ENCODE results near the gene SLC26A2. TPM values are rescaled to one million over a fixed set of nuclear protein-coding genes. Genes with fewer than 3 reads are reported as not detected.
"Not testable (repeated sequence)": the region's sequence is repeated elsewhere in the genome, so short reads cannot be mapped to it uniquely, and the experiment has no call there.

Gene SLC26A2
- total RNA-seq, 1 donor from 2014 or later: 18.9 TPM

DNA sequence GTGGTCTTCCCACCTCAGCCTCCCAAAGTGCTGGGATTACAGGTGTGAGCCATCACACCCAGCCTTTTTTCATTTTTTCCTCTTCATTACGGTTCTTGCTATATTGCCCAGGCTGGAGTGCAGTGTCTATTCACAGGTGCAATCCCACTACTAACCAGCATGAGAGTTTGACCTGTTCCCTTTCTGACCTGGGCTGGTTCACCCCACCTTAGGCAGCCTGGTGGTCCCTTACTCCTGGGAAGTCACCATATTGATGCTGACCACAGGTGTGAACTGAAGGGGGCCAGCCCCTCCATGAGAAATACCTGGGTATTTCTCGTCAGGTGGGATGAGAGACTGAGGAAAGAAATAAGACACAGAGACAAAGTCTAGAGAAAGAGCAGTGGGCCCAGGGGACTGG lies 18.4 kb upstream of the SLC26A2 start:
- Histone ChIP-seq H3K27me3 (no peaks in the 10 kb centered on the region), H3K27ac (no peak overlapping the region), H3K9me3 (no peaks in the 10 kb centered on the region), H3K36me3 (no peaks in the 10 kb centered on the region), H3K4me3 (no peak overlapping the region), H3K4me1 (peaks cover 6% of the 10 kb centered on the region)
- ATAC-seq (no peak), DNase-seq (no peak)
- TF ChIP-seq, protein P1, sequence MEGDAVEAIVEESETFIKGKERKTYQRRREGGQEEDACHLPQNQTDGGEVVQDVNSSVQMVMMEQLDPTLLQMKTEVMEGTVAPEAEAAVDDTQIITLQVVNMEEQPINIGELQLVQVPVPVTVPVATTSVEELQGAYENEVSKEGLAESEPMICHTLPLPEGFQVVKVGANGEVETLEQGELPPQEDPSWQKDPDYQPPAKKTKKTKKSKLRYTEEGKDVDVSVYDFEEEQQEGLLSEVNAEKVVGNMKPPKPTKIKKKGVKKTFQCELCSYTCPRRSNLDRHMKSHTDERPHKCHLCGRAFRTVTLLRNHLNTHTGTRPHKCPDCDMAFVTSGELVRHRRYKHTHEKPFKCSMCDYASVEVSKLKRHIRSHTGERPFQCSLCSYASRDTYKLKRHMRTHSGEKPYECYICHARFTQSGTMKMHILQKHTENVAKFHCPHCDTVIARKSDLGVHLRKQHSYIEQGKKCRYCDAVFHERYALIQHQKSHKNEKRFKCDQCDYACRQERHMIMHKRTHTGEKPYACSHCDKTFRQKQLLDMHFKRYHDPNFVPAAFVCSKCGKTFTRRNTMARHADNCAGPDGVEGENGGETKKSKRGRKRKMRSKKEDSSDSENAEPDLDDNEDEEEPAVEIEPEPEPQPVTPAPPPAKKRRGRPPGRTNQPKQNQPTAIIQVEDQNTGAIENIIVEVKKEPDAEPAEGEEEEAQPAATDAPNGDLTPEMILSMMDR (IDR thresholded peaks at IDR 0.05): no peak
- intact Hi-C loops (cut with DNase I): no loop called here

DNA sequence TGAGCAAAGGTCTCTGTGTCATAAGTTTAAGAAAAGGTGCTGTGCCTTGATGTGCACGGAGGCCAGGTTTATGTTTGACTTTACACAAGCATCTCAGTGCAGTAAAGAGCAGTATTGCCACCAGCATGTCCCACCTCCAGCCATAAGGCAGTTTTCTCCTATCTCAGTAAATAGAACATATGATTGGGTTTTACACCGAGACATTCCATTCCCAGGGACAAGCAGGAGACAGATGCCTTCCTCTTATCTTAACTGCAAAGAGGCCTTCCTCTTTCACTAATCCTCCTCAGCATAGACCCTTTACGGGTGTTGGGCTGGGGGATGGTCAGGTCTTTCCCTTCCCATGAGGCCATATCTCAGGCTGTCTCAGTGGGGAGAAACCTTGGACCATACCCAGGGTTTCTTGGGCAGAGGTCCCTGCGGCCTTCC lies 17.8 kb upstream of the SLC26A2 start:
- H3K9me3 ChIP-seq; H3K27me3 ChIP-seq; DNase-seq; H3K36me3 ChIP-seq; ATAC-seq; H3K4me1 ChIP-seq; H3K4me3 ChIP-seq; intact Hi-C loops (cut with DNase I); H3K27ac ChIP-seq: not testable (repeated sequence)

DNA sequence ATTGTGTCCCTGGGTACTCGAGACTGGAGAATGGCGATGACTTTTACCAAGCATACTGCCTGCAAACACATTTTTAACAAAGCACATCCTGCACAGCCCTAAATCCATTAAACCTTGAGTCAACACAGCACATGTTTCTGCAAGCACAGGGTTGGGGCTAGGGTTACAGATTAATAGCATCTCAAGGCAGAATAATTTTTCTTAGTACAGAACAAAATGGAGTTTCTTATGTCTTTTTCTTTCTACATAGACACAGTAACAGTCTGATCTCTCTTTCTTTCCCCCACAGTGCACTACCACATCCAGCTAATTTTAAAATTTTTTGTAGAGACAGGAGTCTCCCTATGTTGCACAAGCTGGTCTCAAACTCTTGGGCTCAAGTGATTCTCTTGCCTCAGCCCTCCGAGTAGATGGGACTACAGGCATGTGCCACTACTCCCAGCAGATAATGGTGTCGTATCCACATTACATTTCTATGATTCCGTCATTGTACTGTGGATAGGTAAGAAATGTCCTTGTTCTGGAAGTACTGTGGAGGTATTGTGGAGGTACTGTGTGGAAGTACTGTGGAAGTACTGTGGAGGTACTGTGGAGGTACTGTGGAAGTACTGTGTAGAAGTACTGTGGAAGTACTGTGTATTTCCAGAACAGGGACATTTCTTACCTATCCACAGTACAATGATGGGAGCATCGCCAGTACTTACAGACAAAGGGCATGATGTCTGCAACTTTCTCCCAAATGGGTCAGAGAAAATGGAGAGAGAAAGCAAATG lies 17.2 kb upstream of the SLC26A2 start:
- H3K27me3 ChIP-seq; intact Hi-C loops (cut with DNase I); ATAC-seq; H3K27ac ChIP-seq; H3K9me3 ChIP-seq; DNase-seq; H3K36me3 ChIP-seq; H3K4me3 ChIP-seq; H3K4me1 ChIP-seq: not testable (repeated sequence)

DNA sequence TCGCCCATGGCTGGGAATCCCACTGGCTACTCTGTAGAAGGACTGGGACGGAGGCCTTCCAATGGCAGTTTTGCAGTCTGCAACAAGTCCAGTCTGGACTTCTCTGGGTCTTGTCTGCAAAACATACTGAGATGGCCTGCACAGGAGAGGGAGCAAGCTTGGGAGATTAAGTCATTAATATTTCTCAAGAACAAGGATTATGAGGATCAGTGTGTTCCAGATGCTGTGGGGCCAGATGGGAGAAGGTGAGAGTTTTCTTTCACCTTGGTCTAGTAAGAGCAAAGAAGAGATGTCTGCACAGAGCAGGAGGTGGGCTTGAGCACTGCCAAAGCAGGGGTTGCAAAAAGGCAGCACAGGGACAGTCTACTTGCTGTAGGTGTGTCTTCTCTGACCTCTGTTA lies 15.9 kb upstream of the SLC26A2 start, which contains the start of gene PDE6A:
Gene PDE6A (minus strand): TSS at position 128 of the 400 bp plus-strand sequence. CDS start 120 bp downstream, at position 8.
- DNase-seq (no peak), ATAC-seq (no peak)
- no peak within 1 kb of the TSS for H3K27ac ChIP-seq
- TF ChIP-seq, protein P1 (IDR thresholded peaks at IDR 0.05): no peak
- no peaks in the 10 kb centered on the region for H3K27me3 ChIP-seq
- H3K4me3 ChIP-seq: no peak within 1 kb of the TSS
- no peaks in the 10 kb centered on the region for H3K4me1 ChIP-seq
- no peaks in the 10 kb centered on the region for H3K36me3 ChIP-seq
- intact Hi-C loops (cut with DNase I): no loop called here
- H3K9me3 ChIP-seq: no peaks in the 10 kb centered on the region

DNA sequence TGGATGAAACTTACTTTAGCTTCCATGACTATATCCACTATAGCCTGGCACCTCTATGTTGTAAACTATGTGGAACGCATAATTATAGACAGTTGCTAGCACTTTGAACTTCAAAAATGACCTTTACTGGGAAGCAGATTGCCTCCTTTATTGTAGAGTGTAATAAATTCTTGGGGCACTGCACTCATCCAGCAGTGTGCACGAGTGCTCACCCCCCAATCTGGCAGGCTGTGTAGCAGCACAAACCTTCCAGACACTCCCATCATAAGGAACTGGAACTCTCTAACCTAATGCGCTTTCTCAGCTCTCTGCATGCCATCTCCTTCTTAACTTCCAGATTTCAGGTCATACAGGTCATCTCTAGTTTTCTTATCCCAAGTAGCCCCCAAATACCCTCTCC lies 14.4 kb upstream of the SLC26A2 start:
- no peaks in the 10 kb centered on the region for H3K27me3 ChIP-seq
- intact Hi-C loops (cut with DNase I): no loop called here
- no peak overlapping the region for H3K27ac ChIP-seq
- DNase-seq (no peak), ATAC-seq (no peak)
- H3K4me3 ChIP-seq: no peak overlapping the region
- TF ChIP-seq, protein P1 (IDR thresholded peaks at IDR 0.05): no peak
- no peaks in the 10 kb centered on the region for H3K9me3 ChIP-seq
- no peaks in the 10 kb centered on the region for H3K36me3 ChIP-seq
- no peaks in the 10 kb centered on the region for H3K4me1 ChIP-seq

DNA sequence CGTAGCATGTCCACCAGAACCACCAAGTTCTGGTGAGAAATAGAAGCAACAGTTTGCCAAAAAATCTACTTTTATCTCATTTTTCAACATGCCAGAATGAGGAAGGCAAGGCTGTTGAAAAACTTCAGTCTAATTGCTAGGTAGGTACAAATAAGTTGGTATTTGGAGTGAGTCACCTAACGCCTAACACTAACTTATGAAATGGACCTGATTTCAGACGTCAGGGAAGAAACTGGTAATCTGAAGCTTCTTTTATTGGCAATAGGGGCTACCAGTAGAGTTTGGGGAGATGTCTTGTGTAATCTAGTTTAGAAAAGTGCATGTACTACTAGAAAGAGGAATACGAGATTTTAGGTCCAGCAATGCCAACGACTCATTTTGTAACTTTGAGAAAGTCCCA lies 11.6 kb upstream of the SLC26A2 start:
- Histone ChIP-seq H3K27ac (no peak overlapping the region), H3K4me1 (no peaks in the 10 kb centered on the region), H3K27me3 (no peaks in the 10 kb centered on the region), H3K9me3 (no peaks in the 10 kb centered on the region), H3K4me3 (no peak overlapping the region), H3K36me3 (no peaks in the 10 kb centered on the region)
- TF ChIP-seq, protein P1 (IDR thresholded peaks at IDR 0.05): no peak
- ATAC-seq (no peak), DNase-seq (no peak)
- intact Hi-C loops (cut with DNase I): no loop called here

Data from upper lobe of right lung (tissue), 1 donor.